ENCODE measurements around the gene PLN.

PLN gene

GRCh38 chr6:118537574-118537973, 10.5 kb upstream of the PLN start:
- H3K4me3 ChIP-seq (ENCODE audit: low read length), result no peak overlapping the region
- DNase-seq (ENCODE audit: low read depth), result peak; percentile 78
- TF ChIP-seq CTCF (conservative IDR thresholded peaks at IDR 0.05; ENCODE audit: low read length), result no peak

- H3K4me3 ChIP-seq (ENCODE audit: low read length), result no peak overlapping the region
- peak; percentile 94 for DNase-seq (ENCODE audit: low read depth)
- TF ChIP-seq CTCF (conservative IDR thresholded peaks at IDR 0.05; ENCODE audit: low read length), result no peak
Observed at GRCh38 chr6:118542184-118542952, 5.7 kb upstream of the PLN start.

GRCh38 chr6:118544105-118544504, 4.0 kb upstream of the PLN start:
- H3K4me3 ChIP-seq (ENCODE audit: low read length), result no peak overlapping the region
- TF ChIP-seq CTCF (conservative IDR thresholded peaks at IDR 0.05; ENCODE audit: low read length), result no peak
- no peak for DNase-seq (ENCODE audit: low read depth)

- H3K4me3 ChIP-seq (ENCODE audit: low read length), result no peak overlapping the region
- TF ChIP-seq CTCF (conservative IDR thresholded peaks at IDR 0.05; ENCODE audit: low read length), result no peak
- no peak for DNase-seq (ENCODE audit: low read depth)
Observed at GRCh38 chr6:118546164-118546879, 1.8 kb upstream of the PLN start.

GRCh38 chr6:118546880-118547218, 1.2 kb upstream of the PLN start:
- TF ChIP-seq CTCF (conservative IDR thresholded peaks at IDR 0.05; ENCODE audit: low read length), result no peak
- no peak overlapping the region for H3K4me3 ChIP-seq (ENCODE audit: low read length)
- DNase-seq (ENCODE audit: low read depth), result no peak

- TF ChIP-seq CTCF (conservative IDR thresholded peaks at IDR 0.05; ENCODE audit: low read length), result no peak
- H3K4me3 ChIP-seq (ENCODE audit: low read length), result no peak overlapping the region
- DNase-seq (ENCODE audit: low read depth), result no peak
Observed at GRCh38 chr6:118548613-118549012, 517 bp downstream of the PLN start.

Data from AG10803 (cell line).